Right lobe of liver (tissue), 4 donors: Measurements from ENCODE around the gene AGBL5.
"Not testable (repeated sequence)": the region's sequence is repeated elsewhere in the genome, so short reads cannot be mapped to it uniquely, and the experiment has no call there.

Source experiments
- POLR2A ChIP-seq: fragments of 450-650 bp; IDR thresholded peaks from one replicate; pipeline ENCODE4 v1.6.1; 2017; ENCODE audit warnings: antibody characterized with exemption, mild to moderate bottlenecking
- TF ChIP-seq, protein P1 (sequence below), 4 donors: fragments of 200-600 bp in 3 of 4; fragments of 450-650 bp in 1 of 4; IDR thresholded peaks; one replicate each; pipeline versions ENCODE4 v1.5.1 to v1.8.0; 2016 to 2022; ENCODE audit warnings: antibody characterized with exemption in 4 of 4, mild to moderate bottlenecking in 2 of 4
- donor health status: DM: no; HTN: no; CAD: no.
- donor health status: DM: no; HTN: no; CAD: no.
- donor health status: DM: no; HTN: yes; CAD: no.

DNA sequence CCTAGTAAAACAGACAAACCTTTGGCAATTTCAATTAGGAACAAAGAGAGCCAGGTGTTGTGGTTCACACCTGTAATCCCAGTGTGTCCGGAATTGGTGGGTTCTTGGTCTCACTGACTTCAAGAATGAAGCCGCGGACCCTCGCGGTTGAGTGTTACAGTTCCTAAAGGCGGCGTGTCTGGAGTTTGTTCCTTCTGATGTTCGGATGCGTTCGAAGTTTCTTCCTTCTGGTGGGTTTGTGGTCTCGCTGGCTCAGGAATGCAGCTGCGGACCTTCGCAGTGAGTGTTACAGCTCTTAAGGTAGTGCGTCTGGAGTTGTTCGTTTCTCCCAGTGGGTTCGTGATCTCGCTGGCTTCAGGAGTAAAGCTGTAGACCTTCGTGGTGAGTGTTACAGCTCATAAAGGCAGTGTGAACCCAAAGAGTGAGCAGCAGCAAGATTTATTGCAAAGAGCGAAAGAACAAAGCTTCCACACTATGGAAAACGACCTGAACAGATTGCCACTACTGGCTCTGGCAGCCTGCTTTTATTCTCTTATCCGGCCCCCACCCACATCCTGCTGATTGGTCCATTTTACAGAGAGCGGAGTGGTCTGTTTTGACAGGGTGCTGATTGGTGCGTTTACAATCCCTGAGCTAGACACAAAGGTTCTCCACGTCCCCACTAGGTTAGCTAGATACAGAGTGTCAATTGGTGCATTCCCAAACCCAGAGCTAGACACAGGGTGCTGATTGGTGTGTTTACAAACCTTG, 59.3 kb downstream of the AGBL5 start:
- TF ChIP-seq POLR2A = not testable (repeated sequence)
- TF ChIP-seq, protein P1, sequence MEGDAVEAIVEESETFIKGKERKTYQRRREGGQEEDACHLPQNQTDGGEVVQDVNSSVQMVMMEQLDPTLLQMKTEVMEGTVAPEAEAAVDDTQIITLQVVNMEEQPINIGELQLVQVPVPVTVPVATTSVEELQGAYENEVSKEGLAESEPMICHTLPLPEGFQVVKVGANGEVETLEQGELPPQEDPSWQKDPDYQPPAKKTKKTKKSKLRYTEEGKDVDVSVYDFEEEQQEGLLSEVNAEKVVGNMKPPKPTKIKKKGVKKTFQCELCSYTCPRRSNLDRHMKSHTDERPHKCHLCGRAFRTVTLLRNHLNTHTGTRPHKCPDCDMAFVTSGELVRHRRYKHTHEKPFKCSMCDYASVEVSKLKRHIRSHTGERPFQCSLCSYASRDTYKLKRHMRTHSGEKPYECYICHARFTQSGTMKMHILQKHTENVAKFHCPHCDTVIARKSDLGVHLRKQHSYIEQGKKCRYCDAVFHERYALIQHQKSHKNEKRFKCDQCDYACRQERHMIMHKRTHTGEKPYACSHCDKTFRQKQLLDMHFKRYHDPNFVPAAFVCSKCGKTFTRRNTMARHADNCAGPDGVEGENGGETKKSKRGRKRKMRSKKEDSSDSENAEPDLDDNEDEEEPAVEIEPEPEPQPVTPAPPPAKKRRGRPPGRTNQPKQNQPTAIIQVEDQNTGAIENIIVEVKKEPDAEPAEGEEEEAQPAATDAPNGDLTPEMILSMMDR (IDR thresholded peaks at IDR 0.05) = not testable (repeated sequence)
